GM18870 (cell line): Measurements from ENCODE around the gene SOX21.

ENCODE experiments used
- ATAC-seq: cut with Tn5 transposase; IDR thresholded peaks from one replicate; pipeline ENCODE4 v1.9.1; 2021; ENCODE audit warnings: moderate library complexity; ENCODE audit not compliant: unreplicated experiment

The SOX21 gene

DNA sequence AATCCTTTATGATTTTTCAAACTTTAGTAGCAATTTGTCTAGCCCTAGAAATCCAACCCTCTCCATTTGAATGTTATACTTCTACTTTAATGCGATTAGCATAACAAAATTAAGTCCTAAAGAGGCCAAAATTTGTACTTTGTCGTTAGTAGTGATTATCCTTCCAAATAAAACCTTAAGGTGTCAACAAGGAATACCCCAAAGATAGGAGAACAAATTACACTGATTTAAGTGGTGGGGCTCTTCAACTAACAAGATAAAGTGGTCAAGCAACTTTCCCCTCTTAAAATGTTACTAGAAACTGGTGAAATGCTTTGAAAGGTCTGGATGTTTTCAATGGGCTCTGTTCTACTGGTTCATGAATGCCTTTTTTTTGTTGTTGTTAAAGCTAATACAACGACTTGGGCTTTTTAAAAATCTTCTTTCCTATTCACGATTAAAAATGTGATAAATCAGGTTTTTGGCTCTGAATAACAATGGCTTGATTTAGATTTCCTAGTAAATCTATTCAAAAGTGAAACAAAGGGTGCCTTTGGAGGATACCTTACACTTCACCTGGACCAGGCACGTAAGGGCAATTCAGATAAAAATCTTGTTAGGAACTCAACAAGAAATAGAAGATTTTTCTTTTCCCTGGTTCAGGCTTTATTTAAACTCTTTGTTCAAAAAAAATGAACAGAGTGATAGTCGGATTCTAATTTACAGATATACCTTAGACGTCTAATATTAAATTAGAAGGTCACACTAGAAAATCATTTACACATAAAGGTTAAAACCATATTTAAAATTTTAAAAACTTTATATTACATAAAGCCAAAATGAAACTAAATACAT, 3.1 kb downstream of the SOX21 start:
- ATAC-seq = no peak

DNA sequence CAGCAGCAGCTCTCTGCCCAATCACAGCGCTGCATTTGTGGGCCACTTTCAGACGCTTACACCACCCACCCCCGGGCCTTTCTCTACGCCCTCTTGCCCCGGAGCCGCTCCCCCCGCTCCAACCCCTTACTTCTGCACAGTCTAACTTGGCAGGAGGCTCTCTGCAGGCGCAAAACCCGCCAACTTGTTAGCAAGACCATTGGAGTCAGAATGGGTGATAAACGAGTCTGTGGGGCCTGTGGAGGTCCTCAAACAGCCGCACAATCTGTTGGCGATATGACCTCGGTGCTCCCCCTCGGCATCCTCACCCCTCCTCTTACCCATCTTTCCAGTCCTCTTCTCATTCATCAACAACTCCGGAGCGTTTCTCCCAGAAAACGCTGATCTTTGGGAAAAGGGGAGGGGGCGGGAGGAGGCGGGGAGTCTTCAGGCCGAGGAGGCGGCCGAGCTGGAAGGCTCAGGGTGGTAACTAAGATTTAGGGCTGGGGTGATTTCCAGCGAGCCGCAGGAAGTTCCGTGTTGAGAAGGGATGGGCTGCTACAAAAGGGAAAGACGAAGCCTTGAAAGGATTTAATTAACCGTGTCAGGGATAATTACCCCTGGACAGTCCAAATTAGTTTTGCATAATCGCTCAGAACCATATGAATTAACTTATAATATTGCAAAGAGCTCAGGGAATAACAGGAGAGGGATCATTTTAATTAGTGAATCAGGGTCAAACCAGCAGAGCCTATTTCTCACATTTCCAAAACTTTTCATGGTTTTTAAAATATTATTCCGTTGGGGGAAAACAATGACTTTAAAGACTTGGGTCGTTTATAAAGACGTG, 4.1 kb downstream of the SOX21 start:
- no peak for ATAC-seq

DNA sequence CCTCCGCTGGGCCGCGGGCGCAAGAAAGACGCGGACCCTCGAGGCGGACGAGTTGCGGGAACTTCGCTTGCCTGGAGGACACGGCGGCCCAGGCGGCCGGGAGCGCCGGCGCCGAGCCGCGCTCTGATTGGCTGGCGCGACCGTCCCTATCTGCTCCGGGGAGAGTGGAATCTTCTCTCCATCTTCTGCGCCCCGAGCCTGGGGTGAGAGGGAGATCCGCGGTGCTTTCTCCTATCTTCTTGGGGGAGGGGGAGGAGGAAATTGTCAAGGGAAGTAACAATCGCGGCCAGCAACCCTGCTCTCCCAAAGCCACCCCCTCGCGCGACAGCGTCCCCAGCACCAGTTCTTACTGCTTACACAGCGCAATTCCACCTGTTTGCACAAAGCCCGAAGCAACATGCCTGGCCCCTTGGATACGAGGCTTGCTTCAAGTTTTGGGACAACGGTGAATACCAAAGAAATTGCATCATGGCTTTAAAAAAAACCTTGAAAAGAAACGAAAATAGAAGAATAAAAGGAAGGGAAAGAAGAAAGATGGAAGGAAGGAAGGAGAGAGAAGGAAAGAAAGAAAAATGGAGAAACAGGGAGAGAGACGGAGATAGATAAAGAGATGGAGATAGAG, 4.8 kb downstream of the SOX21 start:
- ATAC-seq = no peak

DNA sequence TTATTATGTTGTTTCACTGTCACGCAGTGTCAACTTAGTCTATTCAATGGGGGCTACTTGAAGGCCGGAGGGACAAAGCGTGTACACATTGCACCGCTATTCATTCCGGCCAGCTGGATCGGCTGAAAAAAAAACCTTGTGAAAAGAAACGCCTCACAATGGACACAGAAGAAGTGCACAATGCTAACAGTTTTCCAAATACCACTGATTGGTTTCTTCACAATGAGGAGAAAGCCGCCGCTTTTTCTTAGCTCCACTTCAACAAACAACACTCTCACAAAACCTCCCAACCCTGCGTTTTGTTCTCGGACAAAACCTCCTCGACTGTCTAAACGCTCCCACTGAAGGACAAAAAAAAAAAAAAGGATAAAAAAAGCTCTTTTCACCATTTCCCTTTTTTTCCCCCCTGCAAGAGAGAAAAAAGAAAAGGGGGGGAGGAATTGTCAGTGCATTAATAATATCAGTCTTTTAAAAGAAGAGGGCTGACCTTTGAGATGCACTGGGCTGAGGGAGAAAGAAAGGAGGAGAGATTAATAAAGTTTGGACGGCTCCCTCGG, 5.4 kb downstream of the SOX21 start:
- ATAC-seq = no peak

DNA sequence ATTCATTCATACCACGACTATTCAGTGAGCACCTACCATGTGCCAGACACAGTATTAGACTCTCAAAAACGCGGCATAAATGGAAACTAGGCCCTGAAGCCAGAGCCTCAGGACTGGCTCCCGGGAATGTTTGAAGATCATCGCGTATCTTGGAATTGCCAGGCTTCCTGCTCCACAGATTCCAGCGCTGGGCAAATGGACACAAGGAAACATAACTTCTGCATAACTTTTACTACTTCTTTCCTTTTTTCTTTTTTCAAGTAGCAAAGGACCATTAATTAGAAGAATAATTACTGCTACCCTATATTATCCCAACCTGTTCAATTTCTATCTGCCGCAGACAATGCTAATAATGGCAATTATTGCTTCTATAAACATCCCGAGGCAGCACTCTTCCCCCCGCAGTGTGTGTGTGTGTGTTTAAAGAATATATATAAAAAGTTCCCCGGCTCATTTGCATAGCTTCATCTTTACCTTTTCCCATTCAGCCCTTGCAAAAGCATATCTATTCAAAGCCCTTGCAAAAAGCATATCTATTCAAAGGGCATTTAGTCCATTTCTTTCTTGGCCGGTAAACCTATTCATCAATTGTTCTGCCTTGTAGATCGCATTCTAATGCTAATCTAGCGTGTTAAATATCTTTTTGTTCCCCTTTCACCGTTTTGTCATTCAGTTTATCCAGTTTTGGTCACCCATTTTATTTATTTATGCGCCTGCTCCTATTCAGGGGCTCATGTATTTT, 6.1 kb downstream of the SOX21 start:
- no peak for ATAC-seq

DNA sequence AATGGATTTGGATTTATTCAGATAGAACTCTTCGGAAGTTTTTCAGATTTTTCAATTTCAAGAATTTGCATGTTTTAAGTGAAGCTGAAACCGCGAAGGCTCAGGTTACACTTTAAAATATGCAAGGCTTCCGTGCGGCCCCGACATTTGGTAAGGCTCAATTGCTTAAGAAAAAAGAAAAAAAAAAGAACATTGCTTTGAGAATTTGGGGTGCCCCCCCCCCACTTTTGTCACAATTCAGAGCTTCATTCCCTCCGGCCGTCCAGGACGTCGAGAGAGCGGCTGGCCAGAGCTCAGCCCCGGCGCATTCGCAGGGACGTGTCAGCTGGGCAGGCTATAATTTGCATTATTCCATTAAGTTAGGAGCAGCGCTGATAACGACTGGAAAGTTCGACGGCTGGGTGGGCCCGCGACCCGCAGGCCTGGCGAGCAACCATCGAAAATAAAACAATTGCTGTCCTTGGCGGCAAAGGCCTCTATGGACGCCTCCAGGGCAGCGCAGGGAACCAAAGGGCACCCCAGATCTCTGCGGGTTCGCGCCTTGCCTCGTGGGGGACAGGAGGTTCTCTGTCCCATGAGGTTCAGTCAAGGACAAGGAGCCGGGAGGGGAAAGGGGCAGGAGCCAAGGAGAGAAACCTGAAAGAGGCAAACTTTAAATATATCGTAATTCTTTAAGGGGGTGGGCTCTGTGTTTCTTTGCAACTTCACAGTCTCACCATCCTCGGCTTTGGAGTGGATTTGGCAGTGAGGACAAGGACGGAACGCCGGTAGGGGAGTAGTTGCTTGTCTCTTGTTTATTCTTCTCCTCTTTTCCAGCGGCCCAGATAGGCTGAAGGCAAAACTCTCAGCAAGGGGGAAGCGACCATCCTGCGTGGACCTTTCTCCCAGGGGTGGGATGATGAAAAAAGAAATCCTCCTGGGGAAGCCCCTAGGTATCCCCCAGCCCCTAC, 7.0 kb downstream of the SOX21 start:
- ATAC-seq = no peak

DNA sequence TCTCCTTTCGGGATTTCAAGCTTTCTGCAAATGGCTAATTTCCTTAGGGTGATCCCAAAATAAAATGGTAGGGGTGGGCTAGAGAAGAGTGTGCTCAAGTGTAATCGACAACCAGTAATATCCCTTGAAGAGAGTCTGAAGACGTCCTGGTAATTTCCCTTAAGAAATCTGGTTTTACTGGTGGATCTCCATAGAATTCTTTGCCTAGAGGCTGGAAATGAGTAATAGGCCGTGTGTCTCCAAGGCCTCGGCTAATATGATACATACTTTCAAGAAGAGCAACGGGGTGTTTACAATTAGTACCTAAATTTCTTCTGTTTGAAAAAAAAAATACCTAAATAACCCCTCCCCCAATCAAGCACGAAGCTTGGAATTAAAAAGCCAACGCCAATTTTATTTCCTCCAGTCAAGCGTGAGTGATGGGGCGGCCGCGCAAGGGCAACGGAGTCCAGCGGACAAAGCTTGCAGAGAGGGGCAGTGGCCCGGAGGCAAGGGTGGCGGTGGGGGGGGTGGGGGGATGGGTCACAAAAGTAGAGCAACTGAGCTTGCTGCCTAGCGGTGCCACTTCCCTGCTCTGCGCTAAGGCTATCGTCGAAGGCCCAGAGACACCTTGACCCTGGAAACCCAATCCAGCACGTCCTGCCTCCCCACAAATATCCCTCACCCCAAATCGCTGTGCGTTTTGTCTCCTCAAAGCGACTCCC, 7.8 kb downstream of the SOX21 start:
- ATAC-seq = no peak

DNA sequence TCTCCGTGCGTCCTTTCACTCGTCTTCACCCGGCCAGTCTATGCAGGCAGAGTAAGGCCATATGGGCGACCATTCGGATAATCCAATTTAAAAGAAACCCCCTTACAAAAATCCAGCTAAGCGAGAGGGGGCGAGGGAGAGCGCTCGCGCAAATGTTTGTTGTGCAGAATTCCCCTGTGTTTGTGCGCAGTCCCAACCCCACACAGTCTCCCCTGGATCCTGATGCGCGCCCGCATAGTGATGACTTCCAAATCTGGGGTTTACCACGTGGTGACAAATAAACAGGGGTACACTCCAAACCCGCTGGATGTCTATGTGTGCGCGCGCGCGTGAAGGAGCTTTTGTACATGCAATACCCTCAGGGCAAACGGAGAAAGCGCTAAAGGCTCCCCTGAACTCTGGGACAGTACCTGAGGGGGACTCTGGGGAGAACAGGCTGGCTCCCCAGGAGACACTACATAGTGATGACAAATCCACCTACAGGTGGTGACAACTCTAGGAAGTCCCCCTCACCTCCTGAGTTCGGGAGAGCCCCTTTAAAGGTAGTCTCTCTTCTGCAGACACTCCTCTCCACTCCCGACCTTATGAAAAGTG, 8.5 kb downstream of the SOX21 start:
- ATAC-seq = no peak

DNA sequence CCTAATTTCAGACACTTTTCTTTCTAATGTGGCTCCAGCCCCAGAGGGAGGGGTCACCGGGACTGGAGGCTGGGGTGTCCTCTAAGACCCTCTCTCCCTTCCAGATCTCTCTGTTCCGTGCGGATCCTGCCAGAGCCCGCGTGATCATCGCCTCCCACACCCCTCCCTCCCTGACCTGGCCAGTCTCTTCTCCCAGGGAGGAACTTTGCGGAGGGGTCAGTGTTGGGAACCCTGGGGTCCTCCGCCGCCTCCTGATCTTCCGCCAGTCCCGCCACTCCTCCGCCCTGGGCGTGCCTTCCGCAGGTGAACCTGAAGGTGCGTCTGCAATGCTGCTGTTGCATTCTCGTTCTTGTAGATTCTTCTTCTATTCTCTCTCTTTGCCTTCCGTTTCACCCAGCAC, 9.1 kb downstream of the SOX21 start:
- ATAC-seq = no peak

DNA sequence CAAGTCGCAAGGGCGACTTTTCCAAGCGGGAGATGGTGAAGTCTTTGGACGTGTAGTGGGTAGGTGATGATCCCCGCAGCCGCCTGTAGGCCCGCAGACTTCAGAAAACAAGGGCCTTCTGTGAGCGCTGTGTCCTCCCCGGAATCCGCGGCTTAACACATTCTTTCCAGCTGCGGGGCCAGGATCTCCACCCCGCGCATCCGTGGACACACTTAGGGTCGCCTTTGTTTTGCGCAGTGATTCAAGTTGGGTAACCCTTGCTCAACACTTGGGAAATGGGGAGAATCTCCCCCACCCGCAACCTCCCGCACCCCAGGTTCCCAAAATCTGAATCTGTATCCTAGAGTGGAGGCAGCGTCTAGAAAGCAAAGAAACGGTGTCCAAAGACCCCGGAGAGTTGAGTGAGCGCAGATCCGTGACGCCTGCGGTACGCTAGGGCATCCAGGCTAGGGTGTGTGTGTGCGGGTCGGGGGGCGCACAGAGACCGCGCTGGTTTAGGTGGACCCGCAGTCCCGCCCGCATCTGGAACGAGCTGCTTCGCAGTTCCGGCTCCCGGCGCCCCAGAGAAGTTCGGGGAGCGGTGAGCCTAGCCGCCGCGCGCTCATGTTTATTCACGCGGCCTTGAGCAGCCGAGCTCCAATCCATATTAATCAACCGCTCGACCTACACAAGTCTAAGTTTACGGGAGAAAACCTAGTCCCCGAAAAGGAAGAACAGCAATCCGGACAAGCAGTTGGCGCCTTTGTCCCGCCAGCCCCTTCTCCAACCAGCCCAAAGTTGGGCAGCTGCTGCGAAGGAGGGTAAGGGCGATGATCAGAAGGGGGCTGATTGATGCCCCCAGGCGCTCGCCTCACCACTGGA, 9.9 kb downstream of the SOX21 start:
- ATAC-seq = no peak

DNA sequence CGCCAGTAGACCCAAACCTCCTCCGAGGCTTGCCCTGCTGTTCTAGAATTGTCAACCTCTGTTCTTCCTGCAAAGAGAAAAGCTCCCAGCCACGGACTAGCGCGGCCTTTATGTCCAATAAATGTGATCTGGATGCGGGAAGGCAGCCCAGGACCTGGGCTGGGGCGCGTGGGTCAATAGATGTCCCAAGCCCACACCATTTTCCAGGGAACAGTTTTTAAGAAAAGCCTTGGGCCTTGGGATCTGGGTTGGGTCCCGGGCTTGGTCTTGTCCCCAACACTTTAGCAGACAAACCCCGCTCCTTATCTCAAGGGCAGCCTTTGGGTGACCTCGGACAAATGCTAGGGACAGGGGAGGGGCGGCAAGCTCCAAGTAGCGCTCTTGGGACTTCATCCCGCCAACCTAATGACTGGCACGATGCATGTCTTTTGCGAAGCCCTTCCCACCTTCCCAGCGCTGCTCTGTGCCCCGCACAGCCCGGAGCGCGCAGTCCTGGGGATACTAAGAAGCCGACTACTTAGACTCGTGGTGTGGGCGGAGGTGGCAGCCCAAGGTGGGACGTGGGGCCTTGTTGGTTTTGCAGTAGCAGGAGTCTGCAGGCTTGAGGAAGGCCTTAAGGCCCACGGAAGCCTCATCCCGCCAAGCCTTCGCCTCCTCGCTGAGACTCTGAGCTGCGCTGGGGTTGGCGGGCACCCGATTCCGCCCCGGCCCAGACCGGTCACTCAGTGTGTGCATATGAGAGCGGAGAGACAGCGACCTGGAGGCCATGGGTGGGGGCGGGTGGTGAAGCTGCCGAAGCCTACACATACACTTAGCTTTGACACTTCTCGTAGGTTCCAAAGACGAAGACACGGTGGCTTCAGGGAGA, 10.8 kb downstream of the SOX21 start:
- ATAC-seq = no peak

DNA sequence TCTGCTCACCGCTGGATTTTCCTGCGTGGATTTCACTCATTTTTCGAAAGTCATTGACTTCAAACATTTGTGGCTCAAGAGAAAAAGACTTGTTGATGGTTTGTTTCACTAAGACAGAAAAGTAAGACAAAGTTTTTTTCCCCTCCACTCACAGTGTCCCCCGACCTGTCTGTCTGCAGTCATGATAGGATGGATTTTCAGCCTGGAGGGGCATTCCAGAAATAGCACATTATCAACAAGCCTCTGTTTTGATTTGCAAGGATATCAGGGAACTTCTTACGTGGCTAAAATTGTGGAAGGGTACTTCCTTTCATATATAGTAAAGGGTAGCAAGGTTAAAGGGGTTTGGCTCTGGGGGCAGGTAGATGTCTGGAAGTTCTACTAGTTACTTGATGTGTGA, 11.8 kb downstream of the SOX21 start:
- ATAC-seq = no peak

DNA sequence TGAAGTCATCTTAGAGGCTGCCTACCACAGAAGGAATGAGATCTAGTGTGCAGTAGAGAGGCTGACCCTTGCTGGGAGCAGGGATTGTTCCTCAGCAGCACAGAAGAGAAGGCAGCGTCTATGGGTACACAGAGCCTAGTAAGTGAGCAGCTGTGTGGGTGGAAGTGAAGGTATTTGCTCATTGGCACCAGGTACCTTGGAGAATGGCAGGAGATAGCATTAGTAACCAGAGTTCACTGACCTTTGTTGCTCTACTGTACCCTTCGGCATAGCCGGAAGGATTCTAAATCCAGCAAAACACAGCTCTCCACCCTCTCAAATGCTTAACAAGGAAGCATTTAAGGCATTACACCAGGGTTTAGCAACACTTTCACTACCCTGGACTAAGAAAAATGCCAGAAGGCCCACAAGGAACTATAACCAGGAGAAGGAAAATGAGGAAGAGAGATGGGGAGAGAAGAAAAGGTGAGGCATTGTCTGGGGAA, 12.3 kb downstream of the SOX21 start:
- ATAC-seq = no peak

DNA sequence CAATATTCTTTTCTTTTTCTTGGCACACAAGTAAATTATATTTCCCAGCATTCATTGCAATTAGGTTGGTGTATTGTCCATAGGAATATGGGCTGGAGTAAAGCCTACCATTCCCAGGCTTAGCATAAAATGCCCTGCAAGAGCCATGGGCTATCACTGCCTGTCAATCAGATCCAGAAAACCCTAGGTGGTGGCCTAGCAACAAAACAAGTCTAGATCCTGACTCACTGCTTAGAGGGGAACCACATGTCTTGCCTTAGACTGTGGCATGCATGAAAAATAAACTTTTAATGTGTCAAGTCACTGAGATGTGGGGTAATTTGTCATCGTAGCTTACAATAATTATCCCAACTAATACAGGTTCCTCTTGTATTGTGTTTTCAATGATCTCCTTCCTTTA, 16.2 kb downstream of the SOX21 start:
- no peak for ATAC-seq

DNA sequence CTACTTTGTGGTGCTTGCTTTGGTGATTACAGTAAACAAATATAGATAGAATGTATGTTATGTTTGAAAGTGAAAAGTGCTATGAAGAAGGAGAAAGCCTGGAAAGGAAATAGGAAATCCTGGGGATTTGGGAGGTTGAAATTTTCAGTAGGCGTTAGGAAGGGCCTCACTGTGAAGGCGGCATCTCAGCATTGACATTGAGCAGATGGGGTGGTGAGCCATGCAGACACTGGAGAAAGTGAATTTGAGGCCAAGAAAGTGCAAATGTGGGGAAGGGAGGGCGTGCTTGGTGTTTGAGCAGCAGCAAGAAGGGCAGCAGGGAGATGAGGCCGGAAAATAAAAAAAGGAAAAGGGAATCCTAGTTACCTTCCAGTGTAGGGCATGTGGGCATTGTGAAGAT, 20.3 kb downstream of the SOX21 start:
- ATAC-seq = no peak

DNA sequence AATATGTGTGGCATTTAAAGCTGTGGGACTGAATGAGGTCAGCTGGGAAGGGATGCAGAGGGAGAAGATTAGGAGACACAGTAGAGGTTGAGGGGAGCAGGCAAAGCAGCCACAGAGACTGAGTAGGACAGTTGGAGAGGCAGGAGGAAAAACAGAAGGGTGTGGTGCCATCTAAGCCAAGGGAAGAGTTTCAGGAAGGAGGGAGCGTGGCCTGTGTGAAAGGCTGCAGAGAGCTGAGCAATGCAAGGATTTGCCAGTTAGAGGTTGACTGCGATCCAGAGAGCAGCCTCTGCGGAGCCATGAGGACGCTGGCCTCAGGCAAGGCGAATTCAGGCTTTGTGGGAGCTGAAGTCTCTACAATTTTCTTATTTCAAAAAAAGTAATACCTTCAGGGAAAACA, 28.9 kb downstream of the SOX21 start:
- ATAC-seq = no peak

DNA sequence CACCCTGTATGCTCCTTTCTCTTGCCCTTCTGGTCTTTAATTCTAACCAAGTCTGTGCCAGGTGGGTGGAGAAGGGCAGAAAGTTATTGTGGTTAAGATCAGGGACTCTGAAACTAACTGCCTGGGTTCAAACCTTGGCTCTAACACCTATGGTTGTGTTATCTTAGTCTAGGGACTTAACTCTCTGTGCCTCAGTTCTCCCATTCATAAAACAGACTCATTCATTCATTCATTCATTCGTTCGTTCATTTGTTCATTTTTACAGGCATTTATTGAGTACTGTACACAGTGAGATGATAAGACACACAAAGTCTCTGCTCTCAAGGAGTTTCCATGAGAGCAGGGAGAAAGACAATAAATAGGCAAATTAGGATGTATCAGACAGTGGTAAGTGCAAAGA, 30.1 kb downstream of the SOX21 start:
- no peak for ATAC-seq
